RWPE1 (cell line): ENCODE results near the gene TFRC.

Experiments
- CTCF ChIA-PET: fragments of 350-600 bp; sonication (Branson Sonifier 250); formaldehyde crosslinking; extraction: SDS; loops from one replicate; lab custom pipeline; 2021; lab: Yijun Ruan, JAX
- POLR2A ChIA-PET: fragments of 400-600 bp; formaldehyde crosslinking; extraction: SDS; loops from one replicate; lab custom pipeline; 2020; ENCODE audit warnings: antibody characterized with exemption; ENCODE audit not compliant: low non-redundant PET; lab: Yijun Ruan, JAX
- DNase-seq: peaks from one replicate; pipeline ENCODE4 v3.0.0; 2012; ENCODE audit warnings: low spot score
- H3K27ac ChIP-seq: fragments of 450-650 bp; 2 replicates; pipeline ENCODE4 v1.5.1; 2017
- TF ChIP-seq, protein P1 (sequence below): fragments of 450-650 bp; conservative IDR thresholded peaks from 2 replicates; pipeline ENCODE4 v1.5.1; 2017; ENCODE audit warnings: low read depth, mild to moderate bottlenecking

Gene TFRC

DNA sequence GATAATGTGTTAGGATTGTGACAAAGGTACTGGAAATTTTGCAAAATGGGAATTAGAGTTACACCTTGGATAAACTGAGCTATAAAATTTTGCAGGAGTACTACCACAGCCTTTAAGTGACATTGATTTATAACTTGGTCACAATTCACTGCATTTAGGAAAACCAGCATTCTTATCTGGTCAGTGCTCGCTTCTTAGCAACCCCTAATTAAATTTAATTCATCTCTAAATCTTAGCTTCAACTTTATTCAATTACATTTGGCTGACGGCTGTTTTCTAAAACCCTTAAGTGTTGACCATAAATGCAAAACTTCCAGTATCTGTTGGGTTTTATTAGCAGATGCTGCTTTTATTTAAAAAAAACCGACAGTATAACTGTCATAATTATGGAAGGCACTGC lies 31.3 kb downstream of the TFRC start:
- ChIA-PET CTCF (interaction anchor here (0.5 to 1.5 kb wide), 2 partner anchors 23 to 488 kb away, joined by 3 to 4 read pairs; no protein-coding TSS in a partner anchor), POLR2A (no interaction called here)
- no peak overlapping the region for H3K27ac ChIP-seq
- TF ChIP-seq, protein P1, sequence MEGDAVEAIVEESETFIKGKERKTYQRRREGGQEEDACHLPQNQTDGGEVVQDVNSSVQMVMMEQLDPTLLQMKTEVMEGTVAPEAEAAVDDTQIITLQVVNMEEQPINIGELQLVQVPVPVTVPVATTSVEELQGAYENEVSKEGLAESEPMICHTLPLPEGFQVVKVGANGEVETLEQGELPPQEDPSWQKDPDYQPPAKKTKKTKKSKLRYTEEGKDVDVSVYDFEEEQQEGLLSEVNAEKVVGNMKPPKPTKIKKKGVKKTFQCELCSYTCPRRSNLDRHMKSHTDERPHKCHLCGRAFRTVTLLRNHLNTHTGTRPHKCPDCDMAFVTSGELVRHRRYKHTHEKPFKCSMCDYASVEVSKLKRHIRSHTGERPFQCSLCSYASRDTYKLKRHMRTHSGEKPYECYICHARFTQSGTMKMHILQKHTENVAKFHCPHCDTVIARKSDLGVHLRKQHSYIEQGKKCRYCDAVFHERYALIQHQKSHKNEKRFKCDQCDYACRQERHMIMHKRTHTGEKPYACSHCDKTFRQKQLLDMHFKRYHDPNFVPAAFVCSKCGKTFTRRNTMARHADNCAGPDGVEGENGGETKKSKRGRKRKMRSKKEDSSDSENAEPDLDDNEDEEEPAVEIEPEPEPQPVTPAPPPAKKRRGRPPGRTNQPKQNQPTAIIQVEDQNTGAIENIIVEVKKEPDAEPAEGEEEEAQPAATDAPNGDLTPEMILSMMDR = no peak
- DNase-seq = no peak

DNA sequence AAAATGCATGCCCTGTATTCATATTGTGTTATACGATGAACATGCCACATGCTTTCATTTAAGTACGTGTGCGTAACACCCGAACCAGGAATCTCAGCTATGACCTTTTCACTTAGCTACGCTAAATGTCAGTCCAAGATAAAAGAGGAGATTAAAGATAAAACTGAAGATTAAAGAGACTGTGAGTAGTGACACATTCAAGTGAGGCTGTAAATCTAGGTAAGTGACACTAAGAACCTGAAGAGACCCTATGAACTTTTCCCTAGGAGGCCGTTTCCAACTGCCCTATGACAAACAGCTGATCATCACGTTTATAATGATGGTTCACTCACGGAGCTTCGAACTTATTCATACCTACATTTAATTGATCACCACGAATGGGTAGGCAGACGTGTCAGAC lies 32.2 kb downstream of the TFRC start:
- no peak for DNase-seq
- CTCF ChIA-PET = no interaction called here
- TF ChIP-seq, protein P1 = no peak
- H3K27ac ChIP-seq = no peak overlapping the region
- POLR2A ChIA-PET = no interaction called here

DNA sequence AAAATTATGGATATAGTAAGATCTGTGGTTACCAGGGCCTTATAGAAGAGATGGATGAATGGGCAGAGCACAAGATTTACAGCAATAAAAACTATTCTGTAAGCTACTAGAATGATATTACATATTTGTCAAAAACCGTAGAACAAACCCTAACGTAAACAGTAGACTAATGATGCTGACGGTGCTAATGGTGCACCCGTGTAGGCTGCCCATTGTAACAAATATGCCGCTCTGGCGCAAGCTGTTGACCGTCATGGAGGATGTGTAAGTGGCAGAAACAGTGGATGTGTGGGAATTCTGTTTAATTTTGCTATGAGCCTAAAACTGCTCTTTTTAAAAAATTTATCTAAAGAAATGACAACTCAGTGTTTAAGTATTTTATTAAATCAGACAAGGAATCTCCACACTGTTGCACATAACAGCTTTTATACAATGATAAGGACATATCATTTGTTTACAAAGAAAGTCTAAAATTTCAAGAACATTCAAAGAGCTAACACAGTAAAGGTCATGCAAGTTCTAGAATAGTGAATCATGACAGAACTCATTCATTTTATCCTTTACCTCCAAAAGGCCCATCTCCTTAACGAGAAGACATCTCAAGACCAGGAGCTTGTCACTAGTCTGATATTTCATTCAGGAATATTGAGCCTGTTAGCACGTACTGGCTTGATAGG lies 32.8 kb downstream of the TFRC start:
- TF ChIP-seq, protein P1 = no peak
- ChIA-PET POLR2A (no interaction called here), CTCF (interaction anchor here (0.6 to 0.7 kb wide), 4 partner anchors 26 to 1044 kb away, joined by 3 to 4 read pairs (median 3); no protein-coding TSS in a partner anchor)
- no peak overlapping the region for H3K27ac ChIP-seq
- DNase-seq = no peak

DNA sequence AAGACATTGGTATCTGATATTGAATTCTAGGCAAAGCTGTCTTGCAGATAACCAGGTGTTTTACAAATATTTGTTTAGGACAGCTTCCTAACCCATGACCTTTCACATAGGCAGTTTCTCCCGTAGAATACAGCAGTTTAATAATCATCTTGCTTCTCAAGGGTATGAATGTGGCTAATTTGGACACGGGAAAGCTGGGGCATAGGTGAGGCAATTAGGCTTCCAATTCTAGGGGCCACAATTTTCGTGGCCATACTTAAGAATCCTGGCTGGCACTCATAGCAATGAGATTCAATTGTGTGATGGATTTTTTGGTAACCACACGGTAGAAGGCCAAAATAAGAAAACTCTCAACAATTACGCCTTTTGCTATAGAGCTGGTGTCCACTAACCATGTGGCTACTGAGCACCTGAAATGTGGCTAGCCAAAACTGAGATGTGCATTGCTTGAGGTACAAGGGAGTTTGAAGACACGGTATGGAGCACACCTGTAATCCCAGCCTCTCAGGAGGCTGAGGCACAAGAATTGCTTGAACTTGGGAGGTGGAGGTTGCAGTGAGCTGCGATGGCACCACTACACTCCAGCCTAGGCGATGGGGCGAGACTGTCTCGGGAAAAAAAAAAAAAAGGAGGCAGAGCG lies 34.4 kb downstream of the TFRC start:
- TF ChIP-seq, protein P1 = no peak
- no peak for DNase-seq
- ChIA-PET POLR2A (no interaction called here), CTCF (interaction anchor here (0.7 kb wide), 1 partner anchor 1420 kb away, joined by 3 read pairs; no protein-coding TSS in a partner anchor)
- H3K27ac ChIP-seq = no peak overlapping the region

DNA sequence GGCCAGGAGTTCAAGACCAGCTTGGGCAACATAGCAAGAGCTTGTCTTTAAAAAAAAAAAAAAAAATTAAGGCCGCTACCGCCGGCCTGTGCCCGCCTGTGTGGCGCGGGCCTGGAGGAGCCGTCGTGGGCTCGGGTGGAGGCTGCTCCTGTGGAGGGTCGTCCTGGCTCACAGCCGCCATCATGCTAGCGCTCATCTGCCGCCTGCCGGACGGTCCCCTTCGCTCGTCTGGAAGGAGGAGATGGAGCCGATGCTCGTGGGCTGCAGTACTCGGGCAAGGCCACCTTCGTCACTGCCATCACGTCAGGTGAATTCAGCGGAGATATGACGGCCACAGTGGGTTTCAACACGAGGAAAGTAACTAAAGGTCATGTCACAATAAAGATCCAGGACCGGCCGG lies 37.4 kb downstream of the TFRC start:
- TF ChIP-seq, protein P1 = no peak
- CTCF ChIA-PET = interaction anchor here (0.6 to 0.7 kb wide), 2 partner anchors 194 to 365 kb away, joined by 3 to 4 read pairs; no protein-coding TSS in a partner anchor
- POLR2A ChIA-PET = no interaction called here
- H3K27ac ChIP-seq = no peak overlapping the region
- no peak for DNase-seq

DNA sequence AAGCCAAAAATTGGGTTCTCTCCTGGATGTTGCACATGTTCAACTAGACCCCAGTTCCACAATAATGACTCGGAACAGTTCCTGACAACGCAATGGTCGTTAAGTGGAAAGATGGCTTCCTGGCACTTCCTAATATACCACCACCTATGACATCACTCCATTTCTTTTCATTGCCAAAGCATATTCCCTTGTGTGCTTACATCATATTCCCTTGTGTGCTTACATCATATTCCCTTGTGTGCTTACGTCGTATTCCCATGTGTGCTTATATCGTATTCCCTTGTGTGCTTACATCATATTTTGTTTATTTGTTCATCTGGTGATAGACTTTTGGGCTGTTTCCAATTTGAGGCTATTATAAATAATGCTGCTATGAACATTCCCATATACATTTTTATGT lies 39.2 kb downstream of the TFRC start:
- H3K27ac ChIP-seq = no peak overlapping the region
- ChIA-PET CTCF (no interaction called here), POLR2A (no interaction called here)
- TF ChIP-seq, protein P1 = no peak
- no peak for DNase-seq
